Activated CD4-positive, alpha-beta T cell treated with anti-CD3 and anti-CD28 coated beads, Interleukin-2, Interleukin-6, amounts not matched to agents 100 ng/mL and 50 ng/mL, durations not matched to agents 16 hours and 8 hours (primary cell): Measurements from ENCODE around the gene LEMD1.
"Not testable (repeated sequence)": the region's sequence is repeated elsewhere in the genome, so short reads cannot be mapped to it uniquely, and the experiment has no call there.

ENCODE experiments used
- DNase-seq: peaks from one replicate; pipeline ENCODE4 v3.0.0-alpha.2; 2020

Gene LEMD1

GRCh38 chr1:205424901-205425600, 3.2 kb upstream of the LEMD1 start:
- DNase-seq, result no peak

- no peak for DNase-seq
Observed at GRCh38 chr1:205423814-205424399, 2.1 kb upstream of the LEMD1 start.

- DNase-seq, result no peak
Observed at GRCh38 chr1:205422993-205423642, 1.3 kb upstream of the LEMD1 start.

- DNase-seq, result no peak
Observed at GRCh38 chr1:205420938-205421337, 918 bp downstream of the LEMD1 start.

GRCh38 chr1:205417870-205418635, 3.8 kb downstream of the LEMD1 start:
- no peak for DNase-seq

GRCh38 chr1:205416322-205416721, 5.5 kb downstream of the LEMD1 start:
- no peak for DNase-seq

GRCh38 chr1:205410581-205411298, 11.1 kb downstream of the LEMD1 start:
- no peak for DNase-seq

- DNase-seq, result no peak
Observed at GRCh38 chr1:205407970-205408369, 13.9 kb downstream of the LEMD1 start.

- not testable (repeated sequence) for DNase-seq
Observed at GRCh38 chr1:205406252-205406651, 15.6 kb downstream of the LEMD1 start.

- DNase-seq, result not testable (repeated sequence)
Observed at GRCh38 chr1:205404484-205404883, 17.4 kb downstream of the LEMD1 start.

- DNase-seq, result no peak
Observed at GRCh38 chr1:205398586-205398985, 23.3 kb downstream of the LEMD1 start.

- DNase-seq, result peak; percentile 54
Observed at GRCh38 chr1:205396967-205397616, 24.8 kb downstream of the LEMD1 start.

GRCh38 chr1:205395616-205396015, 26.2 kb downstream of the LEMD1 start:
- DNase-seq, result no peak

GRCh38 chr1:205392650-205393049, 29.2 kb downstream of the LEMD1 start:
- DNase-seq, result no peak

GRCh38 chr1:205391386-205391785, 30.5 kb downstream of the LEMD1 start:
- no peak for DNase-seq

- no peak for DNase-seq
Observed at GRCh38 chr1:205387845-205388244, 34.0 kb downstream of the LEMD1 start.

GRCh38 chr1:205382990-205383389, 38.9 kb downstream of the LEMD1 start:
- DNase-seq, result not testable (repeated sequence)

- DNase-seq, result no peak
Observed at GRCh38 chr1:205382561-205382960, 39.3 kb downstream of the LEMD1 start.

- no peak for DNase-seq
Observed at GRCh38 chr1:205381305-205381704, 40.6 kb downstream of the LEMD1 start.

GRCh38 chr1:205380882-205381281, 41.0 kb downstream of the LEMD1 start:
- no peak for DNase-seq

- DNase-seq, result no peak
Observed at GRCh38 chr1:205379056-205379455, 42.8 kb downstream of the LEMD1 start.

GRCh38 chr1:205377355-205377754, 44.5 kb downstream of the LEMD1 start:
- DNase-seq, result no peak
